ENCODE measurements around the gene IMP4. TPM values are rescaled to one million over a fixed set of nuclear protein-coding genes. Genes with fewer than 3 reads are reported as not detected.

Gene IMP4
- total RNA-seq, 2 experiments from 2014 or later = 81.7 to 88.1 TPM

DNA sequence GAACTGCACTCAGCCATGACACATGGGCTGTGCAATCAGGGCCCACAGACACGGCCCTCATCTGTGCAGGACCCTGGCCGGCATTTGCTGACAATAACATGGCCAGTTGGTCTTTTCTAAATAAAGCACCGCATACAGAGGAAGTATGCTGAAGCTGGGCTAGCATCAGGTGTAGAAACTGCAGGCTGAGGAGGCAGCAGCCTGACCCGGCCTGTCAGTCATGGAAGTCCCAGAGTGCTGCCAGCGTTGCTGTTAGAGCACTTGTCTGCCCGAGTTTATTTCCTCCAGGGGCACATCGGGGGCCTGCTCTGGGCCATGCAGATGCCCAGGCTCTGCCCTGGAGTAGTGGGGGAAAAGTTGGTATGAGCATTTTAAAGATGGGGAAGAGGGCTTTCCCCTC, 9.0 kb downstream of the IMP4 start:
- no peak overlapping the region for H3K27ac Mint-ChIP-seq

DNA sequence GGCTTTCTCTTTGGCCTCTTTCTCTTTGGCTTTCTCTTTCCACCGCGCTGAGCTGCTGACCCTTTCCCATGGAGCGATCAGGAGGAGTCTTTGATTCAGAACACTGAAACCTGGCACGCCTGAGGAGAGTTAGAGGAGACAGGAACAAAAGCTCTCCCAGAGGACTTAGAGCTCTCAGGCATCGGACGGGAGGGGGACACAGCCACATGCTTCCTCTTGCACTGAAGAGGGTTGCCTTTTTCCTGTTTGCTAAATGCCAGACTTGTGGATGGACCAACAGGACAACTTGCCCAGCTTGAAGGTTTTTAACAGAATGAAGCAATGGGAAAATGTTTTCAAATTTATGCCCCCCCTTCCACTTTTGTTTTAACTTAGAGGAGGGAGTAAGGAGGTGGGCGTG, 9.5 kb downstream of the IMP4 start:
- no peak overlapping the region for H3K4me3 ChIP-seq (ENCODE audit: low read length)
- H3K4me1 ChIP-seq (ENCODE audit: insufficient read depth, low read length) = peaks cover 16% of the 10 kb centered on the region
- H3K9me3 ChIP-seq (ENCODE audit: control insufficient read depth in 1 of 2, insufficient read depth in 1 of 2, low read length in 2 of 2) = no peaks in the 10 kb centered on the region
- intact Hi-C loops (cut with DNase I, micrococcal nuclease) = loop anchor here in 1 of 2 experiments (10.0 kb wide), 1 partner anchor 523 kb away; no protein-coding TSS in a partner anchor
- no peaks in the 10 kb centered on the region for H3K9me3 Mint-ChIP-seq
- DNase-seq (no peak), ATAC-seq (ENCODE audit: poor library complexity) (no peak)
- CTCF ChIA-PET = no interaction called here
- no peaks in the 10 kb centered on the region for H3K27me3 ChIP-seq (ENCODE audit: control insufficient read depth in 1 of 2, insufficient read depth in 2 of 2, low read length in 2 of 2)
- no peaks in the 10 kb centered on the region for H3K27me3 Mint-ChIP-seq
- no peak overlapping the region for H3K4me3 Mint-ChIP-seq
- H3K27ac ChIP-seq (ENCODE audit: low read depth in 1 of 2, low read length in 2 of 2) = no peak overlapping the region
- H3K27ac Mint-ChIP-seq = no peak overlapping the region
- TF ChIP-seq, protein P1, sequence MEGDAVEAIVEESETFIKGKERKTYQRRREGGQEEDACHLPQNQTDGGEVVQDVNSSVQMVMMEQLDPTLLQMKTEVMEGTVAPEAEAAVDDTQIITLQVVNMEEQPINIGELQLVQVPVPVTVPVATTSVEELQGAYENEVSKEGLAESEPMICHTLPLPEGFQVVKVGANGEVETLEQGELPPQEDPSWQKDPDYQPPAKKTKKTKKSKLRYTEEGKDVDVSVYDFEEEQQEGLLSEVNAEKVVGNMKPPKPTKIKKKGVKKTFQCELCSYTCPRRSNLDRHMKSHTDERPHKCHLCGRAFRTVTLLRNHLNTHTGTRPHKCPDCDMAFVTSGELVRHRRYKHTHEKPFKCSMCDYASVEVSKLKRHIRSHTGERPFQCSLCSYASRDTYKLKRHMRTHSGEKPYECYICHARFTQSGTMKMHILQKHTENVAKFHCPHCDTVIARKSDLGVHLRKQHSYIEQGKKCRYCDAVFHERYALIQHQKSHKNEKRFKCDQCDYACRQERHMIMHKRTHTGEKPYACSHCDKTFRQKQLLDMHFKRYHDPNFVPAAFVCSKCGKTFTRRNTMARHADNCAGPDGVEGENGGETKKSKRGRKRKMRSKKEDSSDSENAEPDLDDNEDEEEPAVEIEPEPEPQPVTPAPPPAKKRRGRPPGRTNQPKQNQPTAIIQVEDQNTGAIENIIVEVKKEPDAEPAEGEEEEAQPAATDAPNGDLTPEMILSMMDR (IDR thresholded peaks at IDR 0.05) = no peak
- H3K4me1 Mint-ChIP-seq (ENCODE audit: low read depth) = peaks cover 24% of the 10 kb centered on the region
- H3K36me3 ChIP-seq (ENCODE audit: insufficient read depth, low read length) = peaks cover 12% of the 10 kb centered on the region
- peaks cover 20% of the 10 kb centered on the region for H3K36me3 Mint-ChIP-seq (ENCODE audit: low read depth)
- POLR2A ChIA-PET = interaction anchor here (6.7 kb wide), 1 partner anchor 10 kb away, joined by 75 read pairs; the partner anchor contains the start of gene IMP4

More for the DNA sequence above, 9.0 kb downstream of the IMP4 start:
- intact Hi-C loops (cut with DNase I, micrococcal nuclease) = loop anchor here in 1 of 2 experiments (10.0 kb wide), 1 partner anchor 523 kb away; no protein-coding TSS in a partner anchor
- ATAC-seq (ENCODE audit: poor library complexity) (no peak), DNase-seq (no peak)
- Histone ChIP-seq H3K27me3 (ENCODE audit: control insufficient read depth in 1 of 2, insufficient read depth in 2 of 2, low read length in 2 of 2) (no peaks in the 10 kb centered on the region), H3K9me3 (ENCODE audit: control insufficient read depth in 1 of 2, insufficient read depth in 1 of 2, low read length in 2 of 2) (no peaks in the 10 kb centered on the region), H3K36me3 (ENCODE audit: insufficient read depth, low read length) (peaks cover 17% of the 10 kb centered on the region), H3K27ac (ENCODE audit: low read depth in 1 of 2, low read length in 2 of 2) (no peak overlapping the region), H3K4me1 (ENCODE audit: insufficient read depth, low read length) (peaks cover 14% of the 10 kb centered on the region), H3K4me3 (ENCODE audit: low read length) (no peak overlapping the region)
- ChIA-PET POLR2A (interaction anchor here (6.7 kb wide), 1 partner anchor 9 kb away, joined by 75 read pairs; the partner anchor contains the start of gene IMP4), CTCF (no interaction called here)
- H3K4me1 Mint-ChIP-seq (ENCODE audit: low read depth) = peaks cover 23% of the 10 kb centered on the region
- peaks cover 25% of the 10 kb centered on the region for H3K36me3 Mint-ChIP-seq (ENCODE audit: low read depth)
- H3K27me3 Mint-ChIP-seq = no peaks in the 10 kb centered on the region
- H3K9me3 Mint-ChIP-seq = no peaks in the 10 kb centered on the region
- TF ChIP-seq, protein P1 (IDR thresholded peaks at IDR 0.05) = no peak
- H3K4me3 Mint-ChIP-seq = no peak overlapping the region

DNA sequence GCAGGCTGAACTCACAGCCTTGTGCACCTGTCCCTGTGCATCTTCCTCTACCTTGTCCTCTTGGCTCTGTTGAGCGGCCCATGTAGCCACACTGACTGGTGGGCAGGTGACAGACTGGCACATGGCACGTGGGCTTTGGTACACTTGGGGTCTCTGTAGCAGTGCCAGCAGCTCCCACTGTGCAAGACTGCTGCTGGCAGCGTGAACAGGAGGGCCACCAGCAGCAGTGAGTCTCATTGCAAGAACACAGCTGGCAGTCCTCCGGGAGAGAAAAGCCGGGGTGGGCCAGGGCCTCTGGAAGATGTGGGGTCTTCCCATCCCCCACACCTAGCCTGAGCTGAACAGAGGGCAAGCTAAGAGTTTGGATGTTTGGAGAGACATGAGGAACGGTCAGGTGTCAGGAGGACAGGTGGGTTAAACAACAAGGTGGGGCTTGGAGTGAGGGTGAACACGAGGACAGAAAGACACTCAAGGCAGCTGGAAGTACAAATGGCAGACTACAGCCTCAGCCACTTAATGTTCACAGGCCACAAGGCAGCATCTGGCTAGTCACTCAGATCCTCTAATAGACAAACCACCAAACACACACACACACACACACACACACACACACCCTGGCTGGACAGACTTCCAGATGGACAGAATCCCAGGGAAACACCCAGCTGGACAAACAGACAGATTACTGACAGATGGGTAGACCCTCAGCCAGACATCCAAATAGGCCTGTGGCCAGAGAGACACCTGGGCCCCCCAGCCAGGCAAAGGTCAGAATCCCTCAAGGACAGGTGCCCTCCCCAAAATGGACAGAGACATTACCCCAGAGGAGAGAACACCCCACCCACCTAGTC, 10.8 kb downstream of the IMP4 start:
- intact Hi-C loops (cut with DNase I, micrococcal nuclease) = loop anchor here in 1 of 2 experiments (2.0 to 10.0 kb wide), 2 partner anchors 17 to 521 kb away; no protein-coding TSS in a partner anchor
- Histone ChIP-seq H3K27ac (ENCODE audit: low read depth in 1 of 2, low read length in 2 of 2) (no peak overlapping the region), H3K9me3 (ENCODE audit: control insufficient read depth in 1 of 2, insufficient read depth in 1 of 2, low read length in 2 of 2) (no peaks in the 10 kb centered on the region), H3K36me3 (ENCODE audit: insufficient read depth, low read length) (no peaks in the 10 kb centered on the region), H3K27me3 (ENCODE audit: control insufficient read depth in 1 of 2, insufficient read depth in 2 of 2, low read length in 2 of 2) (no peaks in the 10 kb centered on the region), H3K4me1 (ENCODE audit: insufficient read depth, low read length) (peaks cover 16% of the 10 kb centered on the region), H3K4me3 (ENCODE audit: low read length) (no peak overlapping the region)
- Mint-ChIP-seq H3K4me1 (ENCODE audit: low read depth) (peaks cover 17% of the 10 kb centered on the region), H3K27ac (no peak overlapping the region), H3K9me3 (no peaks in the 10 kb centered on the region), H3K27me3 (no peaks in the 10 kb centered on the region), H3K4me3 (peak overlapping the region; percentile 89), H3K36me3 (ENCODE audit: low read depth) (peaks cover 7% of the 10 kb centered on the region)
- TF ChIP-seq, protein P1 (IDR thresholded peaks at IDR 0.05) = no peak
- DNase-seq = no peak
- ChIA-PET POLR2A (interaction anchor here (1.4 to 6.7 kb wide), 2 partner anchors 11 to 16 kb away, joined by 4 to 75 read pairs; partner anchors contain the start of gene IMP4), CTCF (interaction anchor here (1.1 kb wide), 1 partner anchor 11 kb away, joined by 3 read pairs; the partner anchor contains the start of gene IMP4)
- ATAC-seq (ENCODE audit: poor library complexity) = no peak
